ENCODE results near the gene DCTN5. TPM values are rescaled to one million over a fixed set of nuclear protein-coding genes. Genes with fewer than 3 reads are reported as not detected.

The DCTN5 gene
- total and polyA plus RNA-seq, 5 experiments from 2014 or later, result 43.8 to 68.8 (median 64.9) TPM

- ATAC-seq (no peak), DNase-seq (no peak)
- Mint-ChIP-seq H3K4me1 (peaks cover 0 to 4% (median 2%) of the 10 kb centered on the region in 4 donors), H3K27me3 (peaks cover 0 to 3% (median 0%) of the 10 kb centered on the region in 5 donors), H3K36me3 (peaks cover 0 to 46% (median 12%) of the 10 kb centered on the region in 3 donors), H3K27ac (no peak overlapping the region), H3K9me3 (no peaks in the 10 kb centered on the region), H3K4me3 (no peak overlapping the region)
- POLR2A ChIA-PET, result no interaction called here
Measured at GRCh38 chr16:23689442-23690187, 48.3 kb downstream of the DCTN5 start.

GRCh38 chr16:23690771-23691482 is 49.7 kb downstream of the DCTN5 start:
- ATAC-seq (no peak), DNase-seq (no peak)
- Mint-ChIP-seq H3K9me3 (no peaks in the 10 kb centered on the region), H3K27me3 (peaks cover 0 to 4% (median 0%) of the 10 kb centered on the region in 5 donors), H3K4me3 (no peak overlapping the region), H3K36me3 (peaks cover 0 to 37% (median 12%) of the 10 kb centered on the region in 3 donors), H3K27ac (no peak overlapping the region), H3K4me1 (peaks cover 1 to 8% (median 7%) of the 10 kb centered on the region in 4 donors)
- POLR2A ChIA-PET, result no interaction called here

- peaks cover 1 to 8% (median 7%) of the 10 kb centered on the region in 4 donors for H3K4me1 Mint-ChIP-seq
- no peak for ATAC-seq
- H3K4me3 Mint-ChIP-seq, result no peak overlapping the region
- no peaks in the 10 kb centered on the region for H3K9me3 Mint-ChIP-seq
- H3K36me3 Mint-ChIP-seq, result peaks cover 0 to 34% (median 12%) of the 10 kb centered on the region in 3 donors
- peaks cover 0 to 4% (median 0%) of the 10 kb centered on the region in 5 donors for H3K27me3 Mint-ChIP-seq
- H3K27ac Mint-ChIP-seq, result no peak overlapping the region
- no peak for DNase-seq
- POLR2A ChIA-PET, result no interaction called here
Measured at GRCh38 chr16:23691483-23692189, 50.4 kb downstream of the DCTN5 start.

- Mint-ChIP-seq H3K4me3 (no peak overlapping the region), H3K27me3 (peaks cover 0 to 4% (median 0%) of the 10 kb centered on the region in 5 donors), H3K4me1 (peaks cover 1 to 8% (median 7%) of the 10 kb centered on the region in 4 donors), H3K9me3 (no peaks in the 10 kb centered on the region), H3K36me3 (peaks cover 0 to 28% (median 8%) of the 10 kb centered on the region in 3 donors), H3K27ac (no peak overlapping the region)
- POLR2A ChIA-PET, result no interaction called here
- no peak for ATAC-seq
- no peak for DNase-seq
Measured at GRCh38 chr16:23692190-23692837, 51.0 kb downstream of the DCTN5 start.

- DNase-seq, result no peak
- H3K4me3 Mint-ChIP-seq, result peak overlapping the region in 3 of 10 donors; percentile 44 to 51 (median 50)
- H3K9me3 Mint-ChIP-seq, result no peaks in the 10 kb centered on the region
- H3K4me1 Mint-ChIP-seq, result peaks cover 1 to 16% (median 8%) of the 10 kb centered on the region in 4 donors
- ATAC-seq, result no peak
- H3K27ac Mint-ChIP-seq, result peak overlapping the region in 1 of 10 donors; percentile 82
- peaks cover 0 to 13% (median 5%) of the 10 kb centered on the region in 3 donors for H3K36me3 Mint-ChIP-seq
- peaks cover 0 to 4% (median 0%) of the 10 kb centered on the region in 5 donors for H3K27me3 Mint-ChIP-seq
- POLR2A ChIA-PET, result no interaction called here
Measured at GRCh38 chr16:23694265-23694643, 53.0 kb downstream of the DCTN5 start.

GRCh38 chr16:23694644-23695373 is 53.5 kb downstream of the DCTN5 start:
- Mint-ChIP-seq H3K4me3 (peak overlapping the region in 8 of 10 donors; percentile 22 to 66 (median 47)), H3K9me3 (no peaks in the 10 kb centered on the region), H3K4me1 (peaks cover 1 to 16% (median 8%) of the 10 kb centered on the region in 4 donors), H3K27me3 (peaks cover 0 to 4% (median 0%) of the 10 kb centered on the region in 5 donors), H3K27ac (peak overlapping the region in 3 of 10 donors; percentile 49 to 82 (median 56)), H3K36me3 (peaks cover 0 to 7% (median 2%) of the 10 kb centered on the region in 3 donors)
- POLR2A ChIA-PET, result no interaction called here
- no peak for ATAC-seq
- DNase-seq, result no peak

GRCh38 chr16:23695756-23696155 is 54.5 kb downstream of the DCTN5 start:
- no peaks in the 10 kb centered on the region for H3K9me3 Mint-ChIP-seq

GRCh38 chr16:23699100-23699499 is 57.8 kb downstream of the DCTN5 start:
- Mint-ChIP-seq H3K27ac (peak overlapping the region in 2 of 10 donors; percentile 26 to 57), H3K27me3 (peaks cover 3 to 12% (median 4%) of the 10 kb centered on the region in 5 donors), H3K36me3 (peaks cover 0 to 8% (median 0%) of the 10 kb centered on the region in 3 donors), H3K4me1 (peaks cover 1 to 16% (median 8%) of the 10 kb centered on the region in 4 donors), H3K9me3 (peaks cover 0 to 13% (median 8%) of the 10 kb centered on the region in 9 donors), H3K4me3 (no peak overlapping the region)
- DNase-seq, result no peak
- POLR2A ChIA-PET, result no interaction called here
- ATAC-seq, result no peak

More at GRCh38 chr16:23695756-23696155, 54.5 kb downstream of the DCTN5 start:
- Mint-ChIP-seq H3K27me3 (peaks cover 0 to 4% (median 0%) of the 10 kb centered on the region in 5 donors), H3K36me3 (no peaks in the 10 kb centered on the region), H3K4me1 (peaks cover 1 to 16% (median 8%) of the 10 kb centered on the region in 4 donors), H3K4me3 (no peak overlapping the region), H3K27ac (no peak overlapping the region)
- DNase-seq (no peak), ATAC-seq (no peak)
- POLR2A ChIA-PET, result no interaction called here

- Mint-ChIP-seq H3K4me1 (peaks cover 0 to 10% (median under 1%) of the 10 kb centered on the region in 4 donors), H3K36me3 (peaks cover 0 to 8% (median 0%) of the 10 kb centered on the region in 3 donors), H3K4me3 (no peak overlapping the region), H3K27me3 (peaks cover 3 to 20% (median 8%) of the 10 kb centered on the region in 5 donors), H3K27ac (no peak overlapping the region), H3K9me3 (peaks cover 0 to 13% (median 8%) of the 10 kb centered on the region in 9 donors)
- ATAC-seq (no peak), DNase-seq (no peak)
- POLR2A ChIA-PET, result no interaction called here
Measured at GRCh38 chr16:23700093-23700492, 58.8 kb downstream of the DCTN5 start.

GRCh38 chr16:23700509-23700908 is 59.2 kb downstream of the DCTN5 start:
- Mint-ChIP-seq H3K4me3 (no peak overlapping the region), H3K27me3 (peaks cover 4 to 24% (median 10%) of the 10 kb centered on the region in 5 donors), H3K4me1 (peaks cover 0 to 10% (median 0%) of the 10 kb centered on the region in 4 donors), H3K9me3 (peaks cover 0 to 13% (median 8%) of the 10 kb centered on the region in 9 donors), H3K27ac (no peak overlapping the region), H3K36me3 (peaks cover 0 to 8% (median 0%) of the 10 kb centered on the region in 3 donors)
- POLR2A ChIA-PET, result no interaction called here
- no peak for ATAC-seq
- no peak for DNase-seq

GRCh38 chr16:23701045-23701444 is 59.8 kb downstream of the DCTN5 start:
- Mint-ChIP-seq H3K27ac (no peak overlapping the region), H3K36me3 (peaks cover 0 to 8% (median 0%) of the 10 kb centered on the region in 3 donors), H3K4me1 (peaks cover 0 to 10% (median 0%) of the 10 kb centered on the region in 4 donors), H3K9me3 (peaks cover 0 to 13% (median 8%) of the 10 kb centered on the region in 9 donors), H3K4me3 (no peak overlapping the region), H3K27me3 (peaks cover 4 to 30% (median 10%) of the 10 kb centered on the region in 5 donors)
- ATAC-seq (no peak), DNase-seq (no peak)
- POLR2A ChIA-PET, result no interaction called here

Measured in naive thymus-derived CD8-positive, alpha-beta T cell (primary cell).